ENCODE measurements around the gene PRKCZ. TPM values are rescaled to one million over a fixed set of nuclear protein-coding genes. Genes with fewer than 3 reads are reported as not detected.

The PRKCZ gene
- total RNA-seq, 4 donors from 2014 or later: 3.1 to 5.4 (median 4.7) TPM

DNA sequence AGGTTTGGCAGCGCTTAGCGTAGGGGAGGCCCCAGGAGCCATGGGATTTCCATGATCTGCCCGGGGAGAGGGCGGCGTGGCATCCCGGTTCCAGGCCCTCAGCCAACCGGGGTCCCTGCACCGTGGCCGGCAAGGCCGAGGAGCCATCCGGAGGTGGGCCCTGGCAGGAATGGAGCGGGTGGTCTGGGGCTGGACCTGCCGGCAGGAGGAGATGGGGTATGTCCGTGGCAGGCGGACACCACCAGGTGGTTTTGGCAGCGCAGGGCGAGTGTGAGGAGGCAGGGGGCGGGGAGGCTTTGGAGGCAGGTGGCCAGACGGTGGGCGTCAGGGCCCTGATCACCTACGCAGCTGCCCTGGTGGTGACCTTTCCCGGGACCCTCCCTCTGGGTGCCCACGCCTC lies 10.3 kb downstream of the PRKCZ start:
- Histone ChIP-seq H3K27me3 (peaks cover 0 to 52% (median 0%) of the 10 kb centered on the region in 4 donors), H3K36me3 (peaks cover 0 to 7% (median 0%) of the 10 kb centered on the region in 4 donors), H3K27ac (replicated peaks in 1 of 4) (no peak overlapping the region), H3K9me3 (peaks cover 0 to 16% (median 2%) of the 10 kb centered on the region in 4 donors), H3K4me1 (no peaks in the 10 kb centered on the region), H3K4me3 (no peak overlapping the region)
- no peak for TF ChIP-seq POLR2AphosphoS5 (IDR thresholded peaks at IDR 0.05)
- TF ChIP-seq POLR2A (IDR thresholded peaks at IDR 0.05; ENCODE audit: low read depth): no peak
- TF ChIP-seq EP300 (IDR thresholded peaks at IDR 0.05): no peak
- TF ChIP-seq, protein P1, sequence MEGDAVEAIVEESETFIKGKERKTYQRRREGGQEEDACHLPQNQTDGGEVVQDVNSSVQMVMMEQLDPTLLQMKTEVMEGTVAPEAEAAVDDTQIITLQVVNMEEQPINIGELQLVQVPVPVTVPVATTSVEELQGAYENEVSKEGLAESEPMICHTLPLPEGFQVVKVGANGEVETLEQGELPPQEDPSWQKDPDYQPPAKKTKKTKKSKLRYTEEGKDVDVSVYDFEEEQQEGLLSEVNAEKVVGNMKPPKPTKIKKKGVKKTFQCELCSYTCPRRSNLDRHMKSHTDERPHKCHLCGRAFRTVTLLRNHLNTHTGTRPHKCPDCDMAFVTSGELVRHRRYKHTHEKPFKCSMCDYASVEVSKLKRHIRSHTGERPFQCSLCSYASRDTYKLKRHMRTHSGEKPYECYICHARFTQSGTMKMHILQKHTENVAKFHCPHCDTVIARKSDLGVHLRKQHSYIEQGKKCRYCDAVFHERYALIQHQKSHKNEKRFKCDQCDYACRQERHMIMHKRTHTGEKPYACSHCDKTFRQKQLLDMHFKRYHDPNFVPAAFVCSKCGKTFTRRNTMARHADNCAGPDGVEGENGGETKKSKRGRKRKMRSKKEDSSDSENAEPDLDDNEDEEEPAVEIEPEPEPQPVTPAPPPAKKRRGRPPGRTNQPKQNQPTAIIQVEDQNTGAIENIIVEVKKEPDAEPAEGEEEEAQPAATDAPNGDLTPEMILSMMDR (IDR thresholded peaks at IDR 0.05): no peak
- intact Hi-C loops (cut with DNase I): no loop called here
- WGBS: 89% methylated on average over 23 of the region's 23 CpGs
- DNase-seq (ENCODE audit: extremely low spot score): no peak

DNA sequence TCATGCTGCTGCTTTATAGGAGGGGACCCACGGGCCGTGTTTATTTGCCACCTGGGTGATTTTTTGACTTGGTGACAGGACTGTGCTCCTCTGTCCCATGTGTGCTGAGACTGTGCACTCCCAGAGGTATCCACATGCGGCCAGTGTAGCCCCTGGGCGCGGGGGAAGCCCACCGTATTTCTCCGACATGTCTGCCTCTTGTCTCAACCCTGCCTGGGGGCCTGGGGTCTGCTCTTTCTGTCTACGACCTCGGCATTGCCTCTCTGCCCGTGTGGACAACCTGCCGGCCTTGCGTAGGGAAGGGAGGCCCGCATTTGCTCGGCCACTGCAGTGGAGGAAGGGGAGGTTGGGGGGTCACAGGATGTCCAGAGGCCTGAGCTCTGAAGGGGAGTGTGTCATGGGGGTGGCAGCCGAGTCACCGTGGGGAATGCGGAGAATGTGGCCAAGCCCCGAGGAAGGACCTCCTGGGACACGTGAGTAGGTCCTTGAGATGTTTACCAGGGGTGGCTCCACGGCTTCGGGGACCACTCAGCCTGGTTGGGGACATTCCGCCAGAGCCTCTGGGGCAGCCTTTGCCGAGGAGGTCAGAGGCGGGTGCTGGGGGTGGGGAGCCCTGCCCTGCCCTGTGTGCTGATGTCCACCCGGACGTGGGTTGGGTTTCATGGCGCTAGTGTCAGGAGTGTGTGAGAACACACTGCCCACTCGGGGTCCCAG lies 11.0 kb downstream of the PRKCZ start:
- DNase-seq (ENCODE audit: extremely low spot score): no peak
- H3K9me3 ChIP-seq: peaks cover 0 to 22% (median 4%) of the 10 kb centered on the region in 4 donors
- H3K4me1 ChIP-seq: no peaks in the 10 kb centered on the region
- H3K4me3 ChIP-seq: no peak overlapping the region
- TF ChIP-seq EP300 (IDR thresholded peaks at IDR 0.05): no peak
- TF ChIP-seq POLR2AphosphoS5 (IDR thresholded peaks at IDR 0.05): no peak
- TF ChIP-seq, protein P1 (IDR thresholded peaks at IDR 0.05): no peak
- no peak for TF ChIP-seq POLR2A (IDR thresholded peaks at IDR 0.05; ENCODE audit: low read depth)
- peaks cover 0 to 7% (median 0%) of the 10 kb centered on the region in 4 donors for H3K36me3 ChIP-seq
- intact Hi-C loops (cut with DNase I): no loop called here
- no peak overlapping the region for H3K27ac ChIP-seq (replicated peaks in 1 of 4)
- peaks cover 0 to 45% (median 0%) of the 10 kb centered on the region in 4 donors for H3K27me3 ChIP-seq
- WGBS: 74% methylated on average over 22 of the region's 28 CpGs

DNA sequence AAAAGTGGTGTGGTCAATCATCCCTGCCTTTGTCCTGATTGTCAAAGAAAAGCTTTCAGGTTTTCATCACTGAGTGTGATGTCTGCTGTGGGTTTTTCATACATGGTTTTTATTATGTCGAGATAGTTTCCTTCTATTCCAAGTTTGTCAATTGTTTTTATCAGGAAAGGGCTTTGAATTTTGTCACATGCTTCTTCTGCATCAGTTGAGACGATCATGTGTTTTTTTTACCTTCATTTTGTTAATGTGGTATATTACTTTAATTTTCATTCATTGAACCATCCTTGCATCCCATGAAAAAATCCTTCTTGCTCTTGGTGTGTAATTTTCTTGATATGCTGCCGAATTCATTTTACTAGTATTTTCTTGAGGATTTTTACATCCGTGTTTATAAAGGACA lies 15.5 kb downstream of the PRKCZ start:
- WGBS: 92% methylated on average over 4 of the region's 4 CpGs
- intact Hi-C loops (cut with DNase I): no loop called here
- H3K27ac ChIP-seq (replicated peaks in 1 of 4): no peak overlapping the region

DNA sequence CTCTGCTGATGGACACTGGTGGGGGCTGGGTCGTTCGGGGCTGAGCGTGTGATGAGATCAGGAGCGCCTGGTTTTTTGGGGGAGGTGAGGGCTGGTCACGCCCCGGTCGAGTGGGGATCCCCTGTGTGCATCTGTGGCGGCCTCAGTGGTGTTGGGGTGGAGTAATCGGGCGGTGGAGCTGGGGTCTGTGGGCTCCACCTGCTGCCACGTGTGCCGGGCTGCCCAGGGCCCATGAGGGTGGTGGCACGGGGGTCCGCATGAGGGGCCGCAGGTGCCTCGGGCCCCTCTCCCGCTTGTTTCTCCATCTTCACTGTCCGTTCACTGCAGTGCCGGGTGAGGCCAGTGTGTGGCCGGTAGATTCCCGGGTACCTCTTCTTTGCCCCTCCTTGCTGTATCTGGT lies 17.2 kb downstream of the PRKCZ start:
- no peak overlapping the region for H3K27ac ChIP-seq (replicated peaks in 1 of 4)
- TF ChIP-seq, protein P1 (IDR thresholded peaks at IDR 0.05): no peak
- TF ChIP-seq POLR2AphosphoS5 (IDR thresholded peaks at IDR 0.05) (no peak), EP300 (IDR thresholded peaks at IDR 0.05) (no peak), POLR2A (IDR thresholded peaks at IDR 0.05; ENCODE audit: low read depth) (no peak)
- intact Hi-C loops (cut with DNase I): no loop called here
- no peaks in the 10 kb centered on the region for H3K36me3 ChIP-seq
- peaks cover 0 to 22% (median 4%) of the 10 kb centered on the region in 4 donors for H3K9me3 ChIP-seq
- DNase-seq (ENCODE audit: extremely low spot score): no peak
- 91% methylated on average over 11 of the region's 21 CpGs for WGBS
- H3K4me3 ChIP-seq: no peak overlapping the region
- H3K27me3 ChIP-seq: peaks cover 0 to 65% (median 0%) of the 10 kb centered on the region in 4 donors
- H3K4me1 ChIP-seq: no peaks in the 10 kb centered on the region

More for the DNA sequence above, 15.5 kb downstream of the PRKCZ start:
- H3K27me3 ChIP-seq: peaks cover 0 to 61% (median 0%) of the 10 kb centered on the region in 4 donors
- H3K4me3 ChIP-seq: no peak overlapping the region
- no peaks in the 10 kb centered on the region for H3K4me1 ChIP-seq
- no peak for TF ChIP-seq EP300 (IDR thresholded peaks at IDR 0.05)
- TF ChIP-seq, protein P1 (IDR thresholded peaks at IDR 0.05): no peak
- no peak for TF ChIP-seq POLR2A (IDR thresholded peaks at IDR 0.05; ENCODE audit: low read depth)
- no peak for TF ChIP-seq POLR2AphosphoS5 (IDR thresholded peaks at IDR 0.05)
- H3K36me3 ChIP-seq: no peaks in the 10 kb centered on the region
- no peak for DNase-seq (ENCODE audit: extremely low spot score)
- H3K9me3 ChIP-seq: peaks cover 0 to 22% (median 4%) of the 10 kb centered on the region in 4 donors

All from esophagus muscularis mucosa (tissue), 4 donors.